ENCODE data around the gene RPL27A.

RPL27A gene

GRCh38 chr11:8672346-8672745 lies 10.2 kb upstream of the RPL27A start:
- in situ Hi-C loops (cut with MboI; ENCODE audit: low sequenced_read_pairs): no loop called here

GRCh38 chr11:8674859-8675258 lies 7.7 kb upstream of the RPL27A start:
- in situ Hi-C loops (cut with MboI; ENCODE audit: low sequenced_read_pairs): no loop called here

DNA sequence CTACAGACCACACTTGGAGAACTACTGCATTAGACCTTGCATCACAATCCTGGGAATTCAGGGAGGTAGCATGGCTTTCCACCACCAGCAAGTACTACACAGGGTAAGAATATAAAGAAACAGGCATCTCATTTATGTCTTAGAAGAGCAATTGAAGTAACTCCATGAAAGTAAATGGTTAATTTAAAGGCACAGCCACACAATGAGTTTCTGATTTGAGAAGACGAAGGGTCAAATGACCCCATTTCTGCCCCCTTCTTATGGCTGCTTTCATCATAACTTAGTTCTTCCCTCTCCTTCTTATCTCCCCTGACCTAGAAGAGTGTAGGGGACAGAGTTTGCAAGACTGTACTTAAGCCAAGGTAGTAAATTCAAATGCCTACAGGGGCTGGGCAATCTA lies 6.1 kb upstream of the RPL27A start:
- in situ Hi-C loops (cut with MboI; ENCODE audit: low sequenced_read_pairs): no loop called here

DNA sequence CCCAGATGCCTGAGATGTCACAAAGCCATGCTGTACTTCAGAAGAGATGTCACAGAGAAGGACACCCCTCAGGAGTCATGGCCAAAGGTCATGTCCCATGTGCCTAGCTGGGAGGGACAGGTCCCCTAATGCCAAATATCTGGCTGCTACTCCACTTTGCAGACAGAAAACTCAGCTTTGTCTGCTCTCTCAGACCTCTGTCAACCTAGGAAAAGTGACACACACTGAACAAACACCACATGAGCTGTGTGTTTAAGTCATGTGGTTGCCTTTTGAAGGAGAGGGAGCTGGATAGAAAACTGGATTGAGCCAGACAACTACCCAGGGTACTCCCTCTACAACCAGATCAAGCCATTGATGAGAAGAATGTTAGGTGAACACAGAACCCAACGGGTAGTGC lies 3.6 kb upstream of the RPL27A start:
- in situ Hi-C loops (cut with MboI; ENCODE audit: low sequenced_read_pairs): no loop called here

- in situ Hi-C loops (cut with MboI; ENCODE audit: low sequenced_read_pairs): no loop called here
Measured at GRCh38 chr11:8681837-8682302, 722 bp upstream of the RPL27A start.

GRCh38 chr11:8683115-8683807 lies 669 bp downstream of the RPL27A start:
- in situ Hi-C loops (cut with MboI; ENCODE audit: low sequenced_read_pairs): no loop called here

DNA sequence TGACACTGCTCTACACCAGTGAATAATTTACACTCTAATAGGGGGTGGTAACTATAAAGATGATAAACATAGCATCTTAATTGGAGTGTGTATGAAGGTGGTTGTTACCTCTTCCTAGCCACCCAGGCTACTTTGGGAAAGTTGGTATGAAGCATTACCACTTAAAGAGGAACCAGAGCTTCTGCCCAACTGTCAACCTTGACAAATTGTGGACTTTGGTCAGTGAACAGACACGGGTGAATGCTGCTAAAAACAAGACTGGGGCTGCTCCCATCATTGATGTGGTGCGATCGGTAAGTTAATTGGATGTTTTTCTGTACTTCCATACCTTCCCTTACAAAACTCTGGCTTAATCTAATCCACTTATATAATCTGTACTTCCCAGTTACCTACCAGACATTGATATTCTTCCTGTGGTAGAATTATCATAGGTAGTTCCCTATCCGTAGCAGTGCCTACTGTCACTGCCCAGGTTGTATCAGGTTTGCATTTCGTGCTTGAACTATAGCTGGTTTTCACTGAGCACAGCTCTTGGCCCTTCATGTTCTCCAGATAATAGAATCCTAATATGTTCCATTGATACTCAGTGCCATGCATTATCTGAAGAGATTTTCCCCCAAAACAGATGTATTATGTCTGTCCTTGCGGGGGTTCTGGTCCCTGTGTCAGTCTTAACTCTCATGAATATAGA lies 2.2 kb downstream of the RPL27A start:
- in situ Hi-C loops (cut with MboI; ENCODE audit: low sequenced_read_pairs): no loop called here

- in situ Hi-C loops (cut with MboI; ENCODE audit: low sequenced_read_pairs): no loop called here
Measured at GRCh38 chr11:8685306-8685705, 2.7 kb downstream of the RPL27A start.

DNA sequence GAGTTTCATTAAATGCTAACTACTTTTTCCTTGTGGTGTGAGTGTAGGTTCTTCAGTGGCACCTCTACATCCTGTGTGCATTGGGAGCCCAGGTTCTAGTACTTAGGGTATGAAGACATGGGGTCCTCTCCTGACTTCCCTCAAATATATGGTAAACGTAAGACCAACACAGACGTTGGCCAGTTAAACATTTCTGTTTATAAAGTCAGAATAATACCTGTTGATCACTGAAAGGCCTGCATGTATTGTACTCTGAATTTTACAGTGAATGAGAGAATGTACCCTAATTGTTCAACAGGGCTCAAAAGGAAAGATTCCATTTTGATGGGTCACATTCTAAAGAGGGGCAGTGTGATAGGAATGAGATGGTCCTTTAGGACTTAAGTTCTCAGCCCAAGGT lies 3.2 kb downstream of the RPL27A start:
- in situ Hi-C loops (cut with MboI; ENCODE audit: low sequenced_read_pairs): no loop called here

- in situ Hi-C loops (cut with MboI; ENCODE audit: low sequenced_read_pairs): no loop called here
Measured at GRCh38 chr11:8686325-8686724, 3.7 kb downstream of the RPL27A start.

GRCh38 chr11:8688414-8689362 lies 6.1 kb downstream of the RPL27A start:
- in situ Hi-C loops (cut with MboI; ENCODE audit: low sequenced_read_pairs): no loop called here

DNA sequence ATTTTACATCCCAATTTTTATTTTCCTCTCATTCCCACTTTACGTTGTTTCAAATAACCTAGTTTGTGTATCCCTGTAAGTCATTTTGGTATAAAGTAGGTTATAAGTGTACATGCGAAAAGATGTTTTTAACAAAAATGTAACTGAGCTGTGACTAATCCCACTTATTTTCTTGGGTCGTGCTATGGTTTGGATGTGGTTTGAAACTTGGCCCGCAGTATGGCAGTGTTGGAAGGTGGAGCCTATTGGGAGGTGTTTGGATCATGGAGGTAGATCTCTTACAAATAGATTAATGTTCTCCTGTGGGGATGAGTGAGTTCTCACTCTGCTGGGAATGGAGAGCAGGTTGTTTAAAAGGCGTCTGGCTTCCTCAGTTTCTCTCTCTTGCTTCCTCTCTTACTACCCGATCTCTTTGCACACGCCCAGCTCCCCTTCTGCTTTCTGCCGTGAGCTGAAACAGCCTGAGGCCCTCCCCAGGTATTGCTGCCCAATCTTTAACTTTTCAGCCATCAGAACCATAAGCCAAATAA lies 7.2 kb downstream of the RPL27A start:
- in situ Hi-C loops (cut with MboI; ENCODE audit: low sequenced_read_pairs): no loop called here

DNA sequence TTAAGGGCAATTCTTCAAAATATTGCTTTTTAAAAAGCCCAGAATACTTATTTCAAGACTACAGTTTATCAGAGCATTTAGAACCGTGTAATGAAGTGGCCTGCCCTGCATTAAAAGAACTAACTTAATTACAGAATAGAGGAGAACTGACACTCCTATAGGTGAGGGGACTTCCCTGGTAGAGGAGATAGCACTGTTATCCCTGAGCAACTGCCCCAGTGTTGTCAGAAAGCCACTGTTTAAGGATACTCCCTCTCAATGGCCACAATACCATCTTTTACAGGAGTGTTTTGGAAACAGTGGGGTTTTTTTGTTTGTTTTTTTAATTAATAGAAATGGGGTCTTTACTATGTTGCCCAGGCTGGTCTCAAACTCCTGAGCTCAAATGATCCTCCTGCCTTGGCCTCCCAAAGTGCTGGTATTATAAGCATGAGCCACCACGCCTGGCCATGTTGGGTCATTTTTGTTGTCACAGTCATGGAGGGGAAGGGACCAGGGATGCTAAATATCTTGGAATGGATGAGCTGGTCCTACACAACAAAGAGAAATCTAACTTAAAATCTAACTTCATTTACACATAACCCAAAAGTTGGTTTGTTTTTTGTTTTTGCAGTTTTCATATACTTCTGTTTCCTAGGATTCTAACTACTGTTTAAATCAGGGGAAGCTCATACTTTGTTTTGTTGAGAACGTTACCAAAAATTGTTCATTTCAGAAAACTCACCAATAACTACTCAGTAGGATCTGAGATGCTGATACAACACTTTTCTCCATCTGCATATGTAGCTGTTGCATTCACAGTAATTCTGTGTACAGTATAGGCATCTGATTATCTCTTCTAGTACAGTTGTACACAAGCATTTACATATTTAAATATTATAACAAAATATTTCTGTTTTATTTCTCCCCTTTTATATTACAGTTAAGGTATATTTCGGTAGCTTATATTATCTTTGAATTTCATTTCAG lies 8.1 kb downstream of the RPL27A start:
- in situ Hi-C loops (cut with MboI; ENCODE audit: low sequenced_read_pairs): no loop called here

DNA sequence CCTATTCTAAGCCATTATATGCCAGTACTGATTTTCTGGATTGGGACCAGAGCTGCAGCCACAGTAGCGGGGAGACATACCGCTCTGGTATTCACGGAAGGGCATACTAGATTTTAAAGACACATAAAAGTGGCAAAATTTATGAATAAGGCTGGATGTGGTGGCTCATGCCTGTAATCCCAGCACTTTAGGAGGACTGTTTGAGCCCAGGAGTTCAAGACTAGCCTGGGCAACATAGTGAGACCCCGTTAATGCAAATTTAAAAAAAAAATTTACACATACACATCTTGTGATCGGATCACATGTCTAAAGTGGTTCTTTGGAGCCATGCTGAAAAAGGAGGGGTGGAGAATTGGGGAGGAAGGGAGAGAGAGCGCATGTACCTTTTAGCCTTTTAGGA lies 9.0 kb downstream of the RPL27A start:
- in situ Hi-C loops (cut with MboI; ENCODE audit: low sequenced_read_pairs): no loop called here

DNA sequence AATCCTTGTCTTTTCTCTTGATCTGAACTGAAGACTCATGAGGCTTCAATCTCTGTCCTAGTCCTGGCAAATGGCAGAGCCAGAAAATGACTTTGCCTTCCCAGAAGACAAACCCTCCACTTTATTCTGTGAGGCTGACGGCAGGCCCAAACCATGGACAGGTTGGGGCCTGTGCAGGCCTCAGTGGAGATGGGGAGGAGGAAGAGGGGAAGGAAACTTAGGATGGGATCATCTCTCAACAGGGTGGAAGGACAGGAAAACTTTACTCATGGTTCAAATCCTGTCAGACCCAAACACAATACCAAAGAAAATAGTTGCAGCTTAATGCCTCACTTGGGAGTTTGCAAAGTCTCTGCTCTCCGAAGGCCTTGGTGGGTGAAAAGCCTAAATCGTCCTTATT lies 9.8 kb downstream of the RPL27A start:
- in situ Hi-C loops (cut with MboI; ENCODE audit: low sequenced_read_pairs): no loop called here

GRCh38 chr11:8693010-8693551 lies 10.5 kb downstream of the RPL27A start:
- in situ Hi-C loops (cut with MboI; ENCODE audit: low sequenced_read_pairs): no loop called here

- in situ Hi-C loops (cut with MboI; ENCODE audit: low sequenced_read_pairs): no loop called here
Measured at GRCh38 chr11:8693555-8693954, 11.0 kb downstream of the RPL27A start.

- in situ Hi-C loops (cut with MboI; ENCODE audit: low sequenced_read_pairs): no loop called here
Measured at GRCh38 chr11:8694137-8694536, 11.5 kb downstream of the RPL27A start.

GRCh38 chr11:8697054-8697453 lies 14.5 kb downstream of the RPL27A start:
- in situ Hi-C loops (cut with MboI; ENCODE audit: low sequenced_read_pairs): no loop called here

GRCh38 chr11:8698379-8698851 lies 15.8 kb downstream of the RPL27A start:
- in situ Hi-C loops (cut with MboI; ENCODE audit: low sequenced_read_pairs): no loop called here
